Sigmoid colon (tissue), 7 donors: ENCODE measurements around the gene ACOX1. TPM values are rescaled to one million over a fixed set of nuclear protein-coding genes. Genes with fewer than 3 reads are reported as not detected.

Experiments used
- DNase-seq: peaks from one replicate; pipeline ENCODE4 v3.0.0-alpha.2; 2019
- H3K27ac ChIP-seq, 4 donors: fragments of 200-600 bp; sonication (generic); one replicate each; pipeline ENCODE4 v1.5.1; 2016 to 2019; ENCODE audit warnings: mild to moderate bottlenecking in 1 of 4
- H3K27me3 ChIP-seq, 3 donors: fragments of 200-600 bp; sonication (generic); one replicate each; pipeline ENCODE4 v1.5.1; 2019; ENCODE audit warnings: mild to moderate bottlenecking in 1 of 3
- H3K36me3 ChIP-seq, 4 donors: fragments of 200-600 bp; sonication (generic); one replicate each; pipeline ENCODE4 v1.5.1; 2016 to 2019
- H3K4me1 ChIP-seq, 4 donors: fragments of 200-600 bp; sonication (generic); one replicate each; pipeline ENCODE4 v1.5.1; 2017 to 2019
- H3K4me3 ChIP-seq, 4 donors: fragments of 200-600 bp; sonication (generic); one replicate each; pipeline ENCODE4 v1.5.1; 2017 to 2019; ENCODE audit warnings: mild to moderate bottlenecking in 2 of 4, moderate library complexity in 1 of 4
- H3K9me3 ChIP-seq, 4 donors: fragments of 200-600 bp in 3 of 4; sonication (generic) in 3 of 4; one replicate each; pipeline versions ENCODE4 v1.5.1 to v1.6.1; 2013 to 2019
- CTCF ChIP-seq, 4 experiments: fragments of 450-650 bp in 3 of 4; fragments of 200-600 bp in 1 of 4; IDR thresholded peaks; one replicate each; pipeline ENCODE4 v1.5.1; 2016 to 2019; ENCODE audit warnings: antibody characterized with exemption in 4 of 4, mild to moderate bottlenecking in 3 of 4, moderate library complexity in 2 of 4
- EP300 ChIP-seq, 4 donors: sonication (generic); formaldehyde crosslinking; IDR thresholded peaks; one replicate each; pipeline ENCODE4 v1.6.1; 2017; ENCODE audit warnings: antibody characterized with exemption in 4 of 4
- POLR2A ChIP-seq, 2 donors: fragments of 450-650 bp; IDR thresholded peaks; one replicate each; pipeline ENCODE4 v1.6.1; 2016; ENCODE audit warnings: antibody characterized with exemption in 2 of 2, mild to moderate bottlenecking in 2 of 2, moderate library complexity in 2 of 2
- POLR2AphosphoS5 ChIP-seq, 4 donors: sonication (generic); formaldehyde crosslinking; IDR thresholded peaks; one replicate each; pipeline ENCODE4 v1.6.1; 2017; ENCODE audit warnings: antibody characterized with exemption in 4 of 4
- WGBS, 2 donors: extraction: QIAGEN DNeasy Blood & Tissue Kit; methylation state at CpG; one replicate each; pipeline ENCODE4 v1.1.7; 2013; 5-methylcytosine and 5-hydroxymethylcytosine counted together
- intact Hi-C: fragments of 100-400 bp; cut with DNase I; formaldehyde crosslinking; loops from one replicate; pipeline ENCODE4 v1.15.1; 2023
- polyA plus RNA-seq, 3 donors: library from polyadenylated mRNA; stranded (reverse); fragments of 200-250 nt; gene quantifications; one replicate each; pipeline ENCODE4 v1.2.3, GENCODE V29; 2013
- total RNA-seq, 4 donors: library from RNA; depleted of rRNA; stranded (reverse); fragments of >200 nt; gene quantifications; one replicate each; pipeline ENCODE4 v1.1.0, GENCODE V29; 2016
- donor health status: healthy with polysubstance abuse.
- donor health status: Bipolar disorder and iron deficiency.
- donor health status: healthy.

The ACOX1 gene
- total and polyA plus RNA-seq, 7 donors: 31.3 to 93.2 (median 34.6) TPM

- H3K36me3 ChIP-seq: no peaks in the 10 kb centered on the region
- H3K9me3 ChIP-seq: no peaks in the 10 kb centered on the region
- intact Hi-C loops: no loop called here
- DNase-seq: no peak
- no peak overlapping the region for H3K27ac ChIP-seq
- H3K27me3 ChIP-seq: no peaks in the 10 kb centered on the region
- 92 to 93% methylated on average over 13 of the region's 13 CpGs for WGBS, 2 donors
- H3K4me3 ChIP-seq: no peak overlapping the region
- TF ChIP-seq POLR2AphosphoS5 (IDR thresholded peaks at IDR 0.05): no peak
- no peak for TF ChIP-seq POLR2A (IDR thresholded peaks at IDR 0.05)
- no peak for TF ChIP-seq CTCF (IDR thresholded peaks at IDR 0.05)
- TF ChIP-seq EP300 (IDR thresholded peaks at IDR 0.05): no peak
- peaks cover 0 to 14% (median 7%) of the 10 kb centered on the region in 4 donors for H3K4me1 ChIP-seq
Measured at GRCh38 chr17:76018801-76019200, 39.8 kb upstream of the ACOX1 start.

GRCh38 chr17:76018340-76018680, 39.3 kb upstream of the ACOX1 start:
- TF ChIP-seq CTCF (IDR thresholded peaks at IDR 0.05) (no peak), POLR2AphosphoS5 (IDR thresholded peaks at IDR 0.05) (no peak), EP300 (IDR thresholded peaks at IDR 0.05) (no peak), POLR2A (IDR thresholded peaks at IDR 0.05) (no peak)
- no peak overlapping the region for H3K4me3 ChIP-seq
- WGBS, 2 donors: 89 to 94% methylated on average over 11 of the region's 11 CpGs
- H3K4me1 ChIP-seq: peaks cover 0 to 16% (median 9%) of the 10 kb centered on the region in 4 donors
- no peak for DNase-seq
- no peaks in the 10 kb centered on the region for H3K27me3 ChIP-seq
- H3K9me3 ChIP-seq: no peaks in the 10 kb centered on the region
- no peaks in the 10 kb centered on the region for H3K36me3 ChIP-seq
- no peak overlapping the region for H3K27ac ChIP-seq
- intact Hi-C loops: no loop called here

- intact Hi-C loops: no loop called here
Measured at GRCh38 chr17:76017481-76018339, 38.7 kb upstream of the ACOX1 start.

GRCh38 chr17:76014925-76015261, 35.9 kb upstream of the ACOX1 start:
- H3K27me3 ChIP-seq: no peaks in the 10 kb centered on the region
- WGBS, 2 donors: 88% methylated on average over 26 of the region's 26 CpGs
- H3K36me3 ChIP-seq: no peaks in the 10 kb centered on the region
- H3K9me3 ChIP-seq: no peaks in the 10 kb centered on the region
- DNase-seq: no peak
- H3K27ac ChIP-seq: no peak overlapping the region
- H3K4me3 ChIP-seq: no peak overlapping the region
- H3K4me1 ChIP-seq: peaks cover 0 to 16% (median 9%) of the 10 kb centered on the region in 4 donors
- TF ChIP-seq CTCF (IDR thresholded peaks at IDR 0.05): no peak
- intact Hi-C loops: loop anchor here (2.0 kb wide), 1 partner anchor 58 kb away; the partner anchor contains the start of gene SRP68

More at GRCh38 chr17:76017481-76018339, 38.7 kb upstream of the ACOX1 start:
- Histone ChIP-seq H3K27me3 (no peaks in the 10 kb centered on the region), H3K27ac (no peak overlapping the region), H3K36me3 (no peaks in the 10 kb centered on the region), H3K4me1 (peaks cover 0 to 16% (median 9%) of the 10 kb centered on the region in 4 donors), H3K9me3 (no peaks in the 10 kb centered on the region), H3K4me3 (no peak overlapping the region)
- DNase-seq: no peak
- no peak for TF ChIP-seq POLR2AphosphoS5 (IDR thresholded peaks at IDR 0.05)
- TF ChIP-seq EP300 (IDR thresholded peaks at IDR 0.05): no peak
- TF ChIP-seq CTCF (IDR thresholded peaks at IDR 0.05): no peak
- TF ChIP-seq POLR2A (IDR thresholded peaks at IDR 0.05): no peak
- WGBS, 2 donors: 93% methylated on average over 21 of the region's 21 CpGs
